HL-60 (cell line): Measurements from ENCODE around the gene RNF40.

Experiments used
- DNase-seq, 2 experiments: peaks; one replicate each; pipeline ENCODE4 v3.0.0-alpha.2; 2010 to 2020; ENCODE audit warnings: low read depth in 1 of 2, low spot score in 1 of 2
- H3K27ac ChIP-seq: fragments of 250-450 bp; sonication (Bioruptor Pico); replicated peaks from 2 replicates; pipeline ENCODE4 v1.5.1; 2020; ENCODE audit warnings: mild to moderate bottlenecking, moderate library complexity
- H3K27me3 ChIP-seq: fragments of 250-450 bp; sonication (Bioruptor Pico); 2 replicates; pipeline ENCODE4 v1.5.1; 2021; ENCODE audit warnings: mild to moderate bottlenecking, moderate library complexity; ENCODE audit not compliant: insufficient read depth, poor library complexity, severe bottlenecking
- H3K4me3 ChIP-seq: replicated peaks from 2 replicates; pipeline ENCODE4 v1.5.1; 2011; ENCODE audit warnings: mild to moderate bottlenecking, control low read depth, low read length; ENCODE audit not compliant: insufficient read depth
- GABPA ChIP-seq: IDR thresholded peaks from 2 replicates; pipeline ENCODE4 v1.6.1; 2012; ENCODE audit warnings: low read depth
- POLR2AphosphoS5 ChIP-seq: IDR thresholded peaks from 2 replicates; pipeline ENCODE4 v1.6.1; 2012; ENCODE audit warnings: low read depth
- SPI1 ChIP-seq: IDR thresholded peaks from 2 replicates; pipeline ENCODE4 v1.6.1; 2012; ENCODE audit warnings: low read depth, mild to moderate bottlenecking, borderline replicate concordance
- TF ChIP-seq, protein P1 (sequence below): IDR thresholded peaks from 2 replicates; pipeline ENCODE4 v1.6.1; 2012; ENCODE audit warnings: low read depth; ENCODE audit not compliant: insufficient replicate concordance
- TF ChIP-seq, protein P2 (sequence below): IDR thresholded peaks from one replicate; pipeline ENCODE4 v1.5.1; 2011; ENCODE audit warnings: low read length, control low read depth, inconsistent platforms; ENCODE audit not compliant: insufficient read depth

RNF40 gene

DNA sequence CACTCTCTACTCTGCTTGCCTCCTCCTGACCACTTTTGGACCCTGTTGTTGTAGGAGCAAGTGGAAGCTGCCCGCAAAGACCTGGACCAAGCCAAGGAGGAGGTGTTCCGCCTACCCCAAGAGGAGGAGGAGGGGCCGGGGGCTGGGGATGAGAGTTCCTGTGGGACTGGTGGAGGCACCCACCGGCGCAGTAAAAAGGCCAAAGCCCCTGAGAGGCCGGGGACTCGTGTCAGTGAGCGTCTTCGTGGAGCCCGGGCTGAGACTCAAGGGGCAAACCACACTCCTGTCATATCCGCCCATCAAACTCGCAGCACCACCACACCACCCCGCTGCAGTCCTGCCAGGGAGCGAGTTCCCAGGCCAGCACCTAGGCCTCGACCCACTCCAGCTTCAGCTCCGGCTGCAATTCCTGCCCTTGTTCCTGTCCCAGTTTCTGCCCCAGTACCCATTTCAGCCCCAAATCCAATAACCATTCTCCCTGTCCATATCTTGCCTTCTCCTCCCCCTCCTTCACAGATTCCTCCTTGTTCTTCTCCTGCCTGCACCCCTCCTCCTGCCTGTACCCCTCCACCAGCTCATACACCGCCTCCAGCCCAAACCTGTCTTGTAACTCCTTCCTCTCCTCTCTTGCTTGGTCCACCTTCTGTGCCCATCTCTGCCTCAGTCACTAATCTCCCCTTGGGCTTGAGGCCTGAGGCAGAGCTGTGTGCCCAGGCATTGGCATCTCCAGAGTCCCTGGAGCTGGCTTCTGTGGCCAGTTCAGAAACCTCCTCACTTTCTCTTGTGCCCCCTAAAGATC, 24.9 kb upstream of the RNF40 start:
- Histone ChIP-seq H3K27me3 (no peaks in the 10 kb centered on the region), H3K27ac (no peak overlapping the region), H3K4me3 (no peak overlapping the region)
- TF ChIP-seq POLR2AphosphoS5 (no peak), GABPA (no peak), SPI1 (no peak)
- TF ChIP-seq, protein P1, sequence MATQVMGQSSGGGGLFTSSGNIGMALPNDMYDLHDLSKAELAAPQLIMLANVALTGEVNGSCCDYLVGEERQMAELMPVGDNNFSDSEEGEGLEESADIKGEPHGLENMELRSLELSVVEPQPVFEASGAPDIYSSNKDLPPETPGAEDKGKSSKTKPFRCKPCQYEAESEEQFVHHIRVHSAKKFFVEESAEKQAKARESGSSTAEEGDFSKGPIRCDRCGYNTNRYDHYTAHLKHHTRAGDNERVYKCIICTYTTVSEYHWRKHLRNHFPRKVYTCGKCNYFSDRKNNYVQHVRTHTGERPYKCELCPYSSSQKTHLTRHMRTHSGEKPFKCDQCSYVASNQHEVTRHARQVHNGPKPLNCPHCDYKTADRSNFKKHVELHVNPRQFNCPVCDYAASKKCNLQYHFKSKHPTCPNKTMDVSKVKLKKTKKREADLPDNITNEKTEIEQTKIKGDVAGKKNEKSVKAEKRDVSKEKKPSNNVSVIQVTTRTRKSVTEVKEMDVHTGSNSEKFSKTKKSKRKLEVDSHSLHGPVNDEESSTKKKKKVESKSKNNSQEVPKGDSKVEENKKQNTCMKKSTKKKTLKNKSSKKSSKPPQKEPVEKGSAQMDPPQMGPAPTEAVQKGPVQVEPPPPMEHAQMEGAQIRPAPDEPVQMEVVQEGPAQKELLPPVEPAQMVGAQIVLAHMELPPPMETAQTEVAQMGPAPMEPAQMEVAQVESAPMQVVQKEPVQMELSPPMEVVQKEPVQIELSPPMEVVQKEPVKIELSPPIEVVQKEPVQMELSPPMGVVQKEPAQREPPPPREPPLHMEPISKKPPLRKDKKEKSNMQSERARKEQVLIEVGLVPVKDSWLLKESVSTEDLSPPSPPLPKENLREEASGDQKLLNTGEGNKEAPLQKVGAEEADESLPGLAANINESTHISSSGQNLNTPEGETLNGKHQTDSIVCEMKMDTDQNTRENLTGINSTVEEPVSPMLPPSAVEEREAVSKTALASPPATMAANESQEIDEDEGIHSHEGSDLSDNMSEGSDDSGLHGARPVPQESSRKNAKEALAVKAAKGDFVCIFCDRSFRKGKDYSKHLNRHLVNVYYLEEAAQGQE: no peak
- TF ChIP-seq, protein P2, sequence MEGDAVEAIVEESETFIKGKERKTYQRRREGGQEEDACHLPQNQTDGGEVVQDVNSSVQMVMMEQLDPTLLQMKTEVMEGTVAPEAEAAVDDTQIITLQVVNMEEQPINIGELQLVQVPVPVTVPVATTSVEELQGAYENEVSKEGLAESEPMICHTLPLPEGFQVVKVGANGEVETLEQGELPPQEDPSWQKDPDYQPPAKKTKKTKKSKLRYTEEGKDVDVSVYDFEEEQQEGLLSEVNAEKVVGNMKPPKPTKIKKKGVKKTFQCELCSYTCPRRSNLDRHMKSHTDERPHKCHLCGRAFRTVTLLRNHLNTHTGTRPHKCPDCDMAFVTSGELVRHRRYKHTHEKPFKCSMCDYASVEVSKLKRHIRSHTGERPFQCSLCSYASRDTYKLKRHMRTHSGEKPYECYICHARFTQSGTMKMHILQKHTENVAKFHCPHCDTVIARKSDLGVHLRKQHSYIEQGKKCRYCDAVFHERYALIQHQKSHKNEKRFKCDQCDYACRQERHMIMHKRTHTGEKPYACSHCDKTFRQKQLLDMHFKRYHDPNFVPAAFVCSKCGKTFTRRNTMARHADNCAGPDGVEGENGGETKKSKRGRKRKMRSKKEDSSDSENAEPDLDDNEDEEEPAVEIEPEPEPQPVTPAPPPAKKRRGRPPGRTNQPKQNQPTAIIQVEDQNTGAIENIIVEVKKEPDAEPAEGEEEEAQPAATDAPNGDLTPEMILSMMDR: no peak
- no peak for DNase-seq

DNA sequence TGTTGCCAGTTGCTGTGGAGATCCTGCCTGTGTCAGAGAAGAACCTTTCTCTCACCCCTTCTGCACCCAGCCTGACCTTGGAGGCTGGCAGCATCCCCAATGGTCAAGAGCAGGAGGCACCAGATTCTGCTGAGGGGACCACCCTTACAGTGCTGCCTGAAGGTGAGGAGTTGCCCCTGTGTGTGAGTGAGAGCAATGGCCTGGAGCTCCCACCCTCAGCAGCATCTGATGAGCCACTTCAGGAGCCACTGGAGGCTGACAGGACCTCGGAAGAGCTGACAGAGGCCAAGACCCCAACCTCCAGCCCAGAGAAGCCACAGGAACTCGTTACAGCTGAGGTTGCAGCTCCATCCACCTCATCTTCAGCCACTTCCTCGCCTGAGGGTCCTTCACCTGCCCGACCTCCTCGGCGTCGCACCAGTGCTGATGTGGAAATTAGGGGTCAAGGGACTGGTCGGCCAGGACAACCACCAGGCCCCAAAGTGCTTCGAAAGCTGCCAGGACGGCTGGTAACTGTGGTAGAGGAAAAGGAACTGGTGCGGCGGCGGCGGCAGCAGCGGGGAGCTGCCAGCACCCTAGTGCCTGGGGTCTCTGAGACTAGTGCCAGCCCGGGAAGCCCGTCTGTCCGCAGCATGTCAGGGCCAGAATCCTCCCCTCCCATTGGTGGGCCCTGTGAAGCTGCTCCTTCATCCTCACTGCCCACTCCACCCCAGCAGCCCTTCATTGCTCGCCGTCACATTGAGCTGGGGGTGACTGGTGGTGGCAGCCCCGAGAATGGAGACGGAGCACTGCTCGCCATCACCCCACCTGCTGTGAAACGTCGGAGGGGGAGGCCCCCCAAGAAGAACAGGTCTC, 24.1 kb upstream of the RNF40 start:
- Histone ChIP-seq H3K27me3 (no peaks in the 10 kb centered on the region), H3K27ac (no peak overlapping the region), H3K4me3 (no peak overlapping the region)
- no peak for DNase-seq
- TF ChIP-seq, protein P1: no peak
- TF ChIP-seq POLR2AphosphoS5 (no peak), SPI1 (no peak), GABPA (no peak)
- TF ChIP-seq, protein P2: no peak

DNA sequence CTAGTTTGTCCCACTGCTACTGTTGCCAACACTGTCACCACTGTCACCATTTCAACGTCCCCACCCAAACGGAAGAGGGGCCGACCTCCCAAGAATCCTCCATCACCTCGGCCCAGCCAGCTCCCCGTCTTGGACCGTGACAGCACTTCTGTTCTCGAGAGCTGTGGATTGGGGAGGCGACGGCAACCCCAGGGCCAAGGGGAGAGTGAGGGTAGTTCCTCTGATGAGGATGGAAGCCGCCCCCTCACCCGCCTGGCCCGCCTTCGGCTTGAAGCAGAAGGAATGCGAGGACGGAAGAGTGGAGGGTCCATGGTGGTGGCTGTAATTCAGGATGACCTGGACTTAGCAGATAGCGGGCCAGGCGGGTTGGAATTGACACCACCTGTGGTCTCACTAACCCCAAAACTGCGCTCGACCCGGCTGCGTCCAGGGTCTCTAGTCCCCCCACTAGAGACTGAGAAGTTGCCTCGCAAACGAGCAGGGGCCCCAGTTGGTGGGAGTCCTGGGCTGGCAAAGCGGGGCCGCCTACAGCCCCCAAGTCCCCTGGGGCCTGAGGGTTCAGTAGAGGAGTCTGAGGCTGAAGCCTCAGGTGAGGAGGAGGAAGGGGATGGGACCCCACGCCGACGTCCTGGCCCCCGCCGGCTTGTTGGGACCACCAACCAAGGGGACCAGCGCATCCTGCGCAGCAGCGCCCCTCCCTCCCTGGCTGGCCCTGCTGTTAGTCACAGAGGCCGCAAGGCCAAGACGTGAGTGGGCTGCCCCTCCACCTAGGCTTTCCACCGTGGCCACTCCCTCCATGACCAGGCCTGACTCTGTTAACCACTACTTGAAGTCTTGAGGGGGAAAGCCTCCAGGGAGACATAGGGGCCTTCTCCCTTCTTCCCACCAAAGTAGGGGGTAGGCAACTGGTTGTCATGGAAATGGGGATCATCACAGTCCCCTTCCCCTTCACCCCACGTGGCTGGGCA, 22.9 kb upstream of the RNF40 start:
- no peaks in the 10 kb centered on the region for H3K27me3 ChIP-seq
- TF ChIP-seq, protein P1: no peak
- TF ChIP-seq, protein P2: no peak
- TF ChIP-seq POLR2AphosphoS5 (no peak; the same call in 1 of the 2 replicates), GABPA (no peak), SPI1 (no peak)
- no peak overlapping the region for H3K27ac ChIP-seq
- no peak for DNase-seq
- H3K4me3 ChIP-seq: no peak overlapping the region
